Adrenal gland (tissue), 12 donors: ENCODE measurements around the gene KRTAP12-1. TPM values are rescaled to one million over a fixed set of nuclear protein-coding genes. Genes with fewer than 3 reads are reported as not detected.
"Not testable (repeated sequence)": the region's sequence is repeated elsewhere in the genome, so short reads cannot be mapped to it uniquely, and the experiment has no call there.

ENCODE experiments used
- DNase-seq, 7 donors: peaks; one replicate each; pipeline ENCODE4 v3.0.0-alpha.2; 2019 to 2020
- H3K27ac ChIP-seq, 5 donors: fragments of 200-600 bp; sonication (generic) in 4 of 5; 1 replicate in 3 of 5; 2 replicates in 2 of 5; pipeline versions ENCODE4 v1.5.1 to v1.8.0; 2016 to 2020; ENCODE audit warnings: mild to moderate bottlenecking in 1 of 5
- H3K27me3 ChIP-seq: fragments of 200-600 bp; 2 replicates; pipeline ENCODE4 v1.8.0; 2021
- H3K36me3 ChIP-seq, 2 donors: fragments of 200-600 bp; replicated peaks in 1 of 2; 1 replicate in 1 of 2; 2 replicates in 1 of 2; pipeline versions ENCODE4 v1.5.1 to v1.8.0; 2018 to 2022
- H3K4me1 ChIP-seq, 2 donors: fragments of 200-600 bp; replicated peaks in 1 of 2; 1 replicate in 1 of 2; 2 replicates in 1 of 2; pipeline versions ENCODE4 v1.5.1 to v1.8.0; 2018 to 2021
- H3K4me3 ChIP-seq, 4 donors: fragments of 200-600 bp; sonication (generic) in 3 of 4; one replicate each; pipeline ENCODE4 v1.5.1; 2016 to 2018
- H3K9me3 ChIP-seq, 3 donors: fragments of 200-600 bp; sonication (generic) in 1 of 3; replicated peaks in 1 of 3; 1 replicate in 2 of 3; 2 replicates in 1 of 3; pipeline versions ENCODE4 v1.5.1 to v1.8.0; 2016 to 2021
- CTCF ChIP-seq, 6 experiments: fragments of 450-650 bp in 4 of 6; fragments of 200-600 bp in 2 of 6; sonication (generic) in 1 of 6; IDR thresholded peaks; 1 replicate in 5 of 6; 2 replicates in 1 of 6; pipeline versions ENCODE4 v1.5.1 to v1.8.0; 2016 to 2021; ENCODE audit warnings: antibody characterized with exemption in 6 of 6, mild to moderate bottlenecking in 2 of 6, moderate library complexity in 1 of 6
- POLR2A ChIP-seq, 2 donors: fragments of 450-650 bp; IDR thresholded peaks; one replicate each; pipeline ENCODE4 v1.6.1; 2017; ENCODE audit warnings: antibody characterized with exemption in 2 of 2, mild to moderate bottlenecking in 2 of 2, moderate library complexity in 1 of 2
- WGBS, 4 donors: extraction: QIAGEN DNeasy Blood & Tissue Kit in 2 of 4; methylation state at CpG; one replicate each; pipeline versions ENCODE4 v1.1.5 to v1.1.7; 2013 to 2017; 5-methylcytosine and 5-hydroxymethylcytosine counted together
- intact Hi-C, 2 donors: fragments of 100-400 bp; cut with DNase I; formaldehyde crosslinking; loops; one replicate each; pipeline versions ENCODE4 v1.14.1 to v1.15.0; 2022 to 2023
- polyA plus RNA-seq, 3 donors: library from polyadenylated mRNA; stranded (reverse); fragments of 200-250 nt in 2 of 3; fragments of 350-450 nt in 1 of 3; fragmentation: Illumina TruSeq in 1 of 3; extraction: RNeasy Lipid Tissue Mini Kit (QIAGEN cat#74804) in 1 of 3; gene quantifications; one replicate each; pipeline ENCODE4 v1.2.3, GENCODE V29; 2013 to 2014
- total RNA-seq, 9 donors: library from RNA; depleted of rRNA in 4 of 9; stranded (reverse); fragments of >200 nt in 4 of 9; fragments of 120-200 nt in 1 of 9; fragmentation: NEBNext Ultra II Directional in 1 of 9; extraction: Animal tissue kit (Norgen Biotek cat#: 25700) in 1 of 9; gene quantifications; one replicate each; pipeline versions ENCODE4 v1.1.0 to v1.2.4, GENCODE V29; 2013 to 2023
- donor health status: healthy with polysubstance abuse.
- donor health status: Bipolar disorder and iron deficiency.
- donor health status: DM: yes; HTN: yes; CAD: no.
- donor health status: DM: no; HTN: no; CAD: no.
- donor health status: DM: no; HTN: no; CAD: no.
- donor health status: DM: yes; HTN: yes; CAD: no.

Gene KRTAP12-1
- total and polyA plus RNA-seq, 12 donors: not detected

- TF ChIP-seq CTCF (IDR thresholded peaks at IDR 0.05): no peak
- no peak for TF ChIP-seq POLR2A (IDR thresholded peaks at IDR 0.05)
- no peaks in the 10 kb centered on the region for H3K4me1 ChIP-seq
- H3K36me3 ChIP-seq: no peaks in the 10 kb centered on the region
- WGBS, 4 donors: 43 to 52% (median 49%) methylated on average over 11 of the region's 11 CpGs
- peak in 1 of 7 donors; percentile 17 for DNase-seq
- no peak overlapping the region for H3K4me3 ChIP-seq
- H3K27ac ChIP-seq: no peak overlapping the region
- intact Hi-C loops: no loop called here
- H3K27me3 ChIP-seq: no peaks in the 10 kb centered on the region
- H3K9me3 ChIP-seq: no peaks in the 10 kb centered on the region
Observed at GRCh38 chr21:44687671-44688070, 5.7 kb upstream of the KRTAP12-1 start.

- Histone ChIP-seq H3K9me3 (no peaks in the 10 kb centered on the region), H3K4me3 (no peak overlapping the region), H3K36me3 (no peaks in the 10 kb centered on the region), H3K27me3 (no peaks in the 10 kb centered on the region), H3K4me1 (no peaks in the 10 kb centered on the region), H3K27ac (no peak overlapping the region)
- intact Hi-C loops: no loop called here
- DNase-seq: peak in 1 of 7 donors; percentile 9
- 65 to 70% (median 68%) methylated on average over 21 to 25 of the region's 25 CpGs for WGBS, 4 donors
- TF ChIP-seq CTCF (IDR thresholded peaks at IDR 0.05): no peak
- no peak for TF ChIP-seq POLR2A (IDR thresholded peaks at IDR 0.05)
Observed at GRCh38 chr21:44686843-44687561, 5.0 kb upstream of the KRTAP12-1 start.

- intact Hi-C loops: no loop called here
- Histone ChIP-seq H3K9me3 (no peaks in the 10 kb centered on the region), H3K36me3 (no peaks in the 10 kb centered on the region), H3K4me3 (no peak overlapping the region), H3K4me1 (no peaks in the 10 kb centered on the region), H3K27me3 (no peaks in the 10 kb centered on the region), H3K27ac (no peak overlapping the region)
- no peak for DNase-seq
- 26 to 56% (median 38%) methylated on average over 8 to 14 of the region's 14 CpGs for WGBS, 4 donors
- no peak for TF ChIP-seq POLR2A (IDR thresholded peaks at IDR 0.05)
- TF ChIP-seq CTCF (IDR thresholded peaks at IDR 0.05): no peak
Observed at GRCh38 chr21:44686000-44686781, 4.2 kb upstream of the KRTAP12-1 start.

- H3K27ac ChIP-seq, H3K4me3 ChIP-seq, H3K36me3 ChIP-seq, H3K4me1 ChIP-seq, H3K9me3 ChIP-seq, H3K27me3 ChIP-seq, DNase-seq, intact Hi-C loops: not testable (repeated sequence)
- WGBS, 4 donors: 77 to 95% (median 86%) methylated on average over 5 to 6 of the region's 6 CpGs; no CpG with 5 or more reads in 1 of the 4 donors
Observed at GRCh38 chr21:44685050-44685449, 3.1 kb upstream of the KRTAP12-1 start.
